Karpas-422 (cell line): Measurements from ENCODE around the gene SRC. TPM values are rescaled to one million over a fixed set of nuclear protein-coding genes. Genes with fewer than 3 reads are reported as not detected.

Experiments
- DNase-seq: peaks from one replicate; pipeline ENCODE4 v3.0.0-alpha.2; 2015
- H2AFZ ChIP-seq: fragments of 200-600 bp; sonication (generic); 2 replicates; pipeline ENCODE4 v1.6.1; 2014; ENCODE audit warnings: antibody characterized with exemption, low read length, mixed read lengths
- H3K27ac ChIP-seq: fragments of 200-600 bp; sonication (generic); 2 replicates; pipeline ENCODE4 v1.5.1; 2014; ENCODE audit warnings: mild to moderate bottlenecking, low read length, moderate library complexity
- H3K27me3 ChIP-seq: fragments of 200-600 bp; sonication (generic); 2 replicates; pipeline ENCODE4 v1.6.1; 2014; ENCODE audit warnings: low read length, mixed read lengths
- H3K36me3 ChIP-seq: fragments of 200-600 bp; sonication (generic); 2 replicates; pipeline ENCODE4 v1.6.1; 2014; ENCODE audit warnings: low read length, mixed read lengths; ENCODE audit not compliant: insufficient read depth
- H3K4me1 ChIP-seq: fragments of 200-600 bp; sonication (generic); 2 replicates; pipeline ENCODE4 v1.6.1; 2014; ENCODE audit warnings: mild to moderate bottlenecking, low read length, mixed read lengths
- H3K4me2 ChIP-seq: fragments of 200-600 bp; sonication (generic); 2 replicates; pipeline ENCODE4 v1.6.1; 2014; ENCODE audit warnings: low read length, low read depth, mild to moderate bottlenecking; ENCODE audit not compliant: poor library complexity, severe bottlenecking
- H3K4me3 ChIP-seq: fragments of 200-600 bp; sonication (generic); 2 replicates; pipeline ENCODE4 v1.5.1; 2014; ENCODE audit warnings: mild to moderate bottlenecking, antibody characterized with exemption, low read length, mixed read lengths
- H3K79me2 ChIP-seq: fragments of 200-600 bp; sonication (generic); 2 replicates; pipeline ENCODE4 v1.6.1; 2014; ENCODE audit warnings: mild to moderate bottlenecking, low read length, mixed read lengths
- H3K9ac ChIP-seq: fragments of 200-600 bp; sonication (generic); 2 replicates; pipeline ENCODE4 v1.6.0; 2014; ENCODE audit warnings: low read length
- H3K9me2 ChIP-seq: fragments of 200-600 bp; sonication (generic), shearing (Covaris generic); replicated peaks from 2 replicates; pipeline ENCODE4 v1.6.0; 2014; ENCODE audit warnings: mild to moderate bottlenecking, low read length, moderate library complexity; ENCODE audit not compliant: insufficient read depth
- H3K9me3 ChIP-seq: fragments of 300-700, 200-600 bp; sonication (generic); 2 replicates; pipeline ENCODE4 v1.6.1; 2014; ENCODE audit warnings: low read length, mixed read lengths
- H4K20me1 ChIP-seq: fragments of 200-600 bp; sonication (generic); 2 replicates; pipeline ENCODE4 v1.6.1; 2014; ENCODE audit warnings: mild to moderate bottlenecking, antibody characterized with exemption, low read length, low read depth; ENCODE audit not compliant: insufficient read depth
- total RNA-seq: library from RNA; depleted of rRNA; stranded (reverse); fragments of >200 nt; shearing (Covaris generic); gene quantifications from 2 replicates; pipeline ENCODE4 v1.2.3, GENCODE V29; 2014; ENCODE audit warnings: low replicate concordance

SRC gene
- total RNA-seq, 1 experiment from 2014 or later = 41.5 TPM

DNA sequence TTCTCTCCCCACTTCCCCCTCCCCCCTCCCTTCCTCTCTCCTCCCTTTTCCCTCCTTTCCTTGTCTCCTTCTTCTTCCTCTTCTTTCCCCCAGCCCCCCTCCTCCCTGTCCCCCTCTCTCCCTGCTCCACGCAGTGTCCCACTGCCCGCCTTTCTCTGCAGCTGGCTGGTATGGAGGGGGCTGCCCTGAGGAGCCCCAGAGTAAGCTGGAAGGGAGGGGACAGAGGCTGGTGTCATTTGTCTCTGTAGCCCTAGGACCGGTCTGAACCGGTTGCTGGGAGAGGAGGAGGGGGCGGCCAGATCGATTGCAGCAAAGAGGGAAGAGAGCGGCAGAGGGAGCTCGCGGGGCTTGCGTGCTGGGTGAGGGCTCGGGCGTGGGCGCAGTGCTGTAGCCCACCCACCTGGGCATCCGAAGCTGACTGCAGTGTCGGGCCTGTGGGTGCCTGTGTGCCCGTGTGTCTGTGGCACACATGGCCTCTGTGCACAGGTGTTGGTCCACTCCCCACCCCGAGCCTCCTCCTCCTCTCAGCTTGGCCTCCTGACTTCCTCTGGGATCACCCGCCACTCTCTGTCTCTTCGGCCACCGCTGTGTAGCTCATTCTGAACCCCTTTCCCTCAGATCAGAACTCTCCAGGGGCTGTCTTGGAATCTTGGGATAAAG is 50.6 kb downstream of the SRC start:
- no peak overlapping the region for H3K4me3 ChIP-seq
- no peak overlapping the region for H3K27ac ChIP-seq
- H4K20me1 ChIP-seq = no peaks in the 10 kb centered on the region
- no peaks in the 10 kb centered on the region for H3K9me2 ChIP-seq
- no peak for DNase-seq
- H3K4me1 ChIP-seq = no peaks in the 10 kb centered on the region
- H3K27me3 ChIP-seq = no peaks in the 10 kb centered on the region
- H3K9me3 ChIP-seq = no peaks in the 10 kb centered on the region
- no peaks in the 10 kb centered on the region for H3K79me2 ChIP-seq
- no peak overlapping the region for H3K9ac ChIP-seq
- H3K4me2 ChIP-seq = no peak overlapping the region
- no peaks in the 10 kb centered on the region for H3K36me3 ChIP-seq
- H2AFZ ChIP-seq = no peak overlapping the region

DNA sequence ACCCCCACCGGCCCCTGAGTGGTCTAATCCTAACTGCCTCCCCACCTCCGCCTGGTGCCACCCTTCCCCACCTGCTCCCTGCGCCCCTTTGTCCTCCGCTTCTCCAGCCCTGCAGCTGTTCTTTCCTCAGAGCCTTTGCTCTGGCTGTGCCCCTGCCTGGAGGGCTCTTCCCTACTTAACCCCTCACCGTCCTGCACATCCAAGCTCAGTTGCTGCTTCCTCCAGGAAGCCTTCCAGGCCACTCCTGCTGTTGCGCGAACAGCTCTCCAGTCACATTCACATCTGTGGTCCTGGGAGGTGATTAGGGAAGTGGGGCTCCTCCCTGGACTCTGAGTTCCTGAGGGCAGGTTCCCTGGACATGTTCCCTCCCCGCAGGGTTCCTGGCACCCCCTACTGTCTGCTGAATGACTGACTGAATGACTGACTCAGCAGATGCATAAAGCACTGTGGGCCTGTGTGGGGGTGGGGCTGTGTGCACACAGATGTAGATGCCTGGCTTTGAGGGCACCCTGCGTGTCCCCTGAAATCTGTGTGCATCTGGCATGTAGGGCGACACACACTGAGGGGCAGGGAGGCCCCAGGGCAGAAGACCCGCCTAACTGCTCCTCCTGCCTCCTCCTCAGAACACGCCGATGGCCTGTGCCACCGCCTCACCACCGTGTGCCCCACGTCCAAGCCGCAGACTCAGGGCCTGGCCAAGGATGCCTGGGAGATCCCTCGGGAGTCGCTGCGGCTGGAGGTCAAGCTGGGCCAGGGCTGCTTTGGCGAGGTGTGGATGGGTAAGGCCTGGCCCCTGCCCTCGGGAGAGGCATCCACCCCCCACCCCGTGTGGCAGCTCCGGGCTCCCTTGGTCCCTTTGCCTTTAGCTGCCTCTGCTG is 51.4 kb downstream of the SRC start:
- Histone ChIP-seq H3K9me3 (no peaks in the 10 kb centered on the region), H3K4me1 (no peaks in the 10 kb centered on the region), H3K4me3 (no peak overlapping the region), H3K4me2 (no peak overlapping the region), H3K9me2 (no peaks in the 10 kb centered on the region), H2AFZ (no peak overlapping the region), H3K36me3 (no peaks in the 10 kb centered on the region), H3K9ac (no peak overlapping the region), H4K20me1 (no peaks in the 10 kb centered on the region), H3K27ac (no peak overlapping the region), H3K79me2 (no peaks in the 10 kb centered on the region), H3K27me3 (no peaks in the 10 kb centered on the region)
- DNase-seq = no peak

DNA sequence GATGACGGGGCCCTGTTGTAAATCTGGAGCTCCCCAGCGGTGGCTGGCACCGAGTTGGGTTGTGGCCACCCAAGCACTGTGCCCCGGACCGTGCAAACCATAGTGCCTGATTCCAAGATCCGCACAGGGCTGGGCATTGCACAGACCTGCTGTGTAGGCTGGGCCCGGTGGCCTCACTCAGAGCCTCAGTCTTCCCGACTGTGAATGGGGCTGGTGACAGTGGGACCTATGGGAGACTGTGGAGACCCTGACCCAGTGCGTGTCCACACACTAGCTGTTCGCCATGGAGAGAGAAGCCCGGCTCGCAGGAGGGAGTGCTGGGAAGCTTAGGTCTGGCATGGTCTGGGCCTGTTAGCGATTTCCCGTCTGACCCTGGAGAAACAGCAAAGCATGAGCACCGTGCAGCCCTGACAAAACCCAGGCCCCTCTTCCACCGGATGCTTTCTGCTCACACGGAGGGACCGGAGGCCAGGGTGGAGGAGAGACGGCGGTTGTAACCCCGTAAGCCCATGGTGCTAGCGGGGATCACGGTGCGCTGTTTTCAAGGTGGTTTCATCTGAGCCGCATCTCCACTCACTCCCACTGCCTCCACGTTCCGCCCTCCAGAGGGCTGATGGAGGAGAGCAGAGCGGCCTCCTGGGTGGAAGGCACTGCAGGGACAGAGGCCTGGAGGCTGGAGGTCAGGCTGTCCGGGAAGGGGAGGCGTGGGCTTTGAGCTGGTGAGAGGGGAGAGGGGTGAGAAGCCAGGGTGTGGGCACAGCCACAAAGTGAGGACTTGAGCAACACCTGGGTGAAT is 52.2 kb downstream of the SRC start:
- no peaks in the 10 kb centered on the region for H3K4me1 ChIP-seq
- no peaks in the 10 kb centered on the region for H3K9me2 ChIP-seq
- H3K27ac ChIP-seq = no peak overlapping the region
- H3K27me3 ChIP-seq = no peaks in the 10 kb centered on the region
- DNase-seq = no peak
- H3K4me2 ChIP-seq = no peak overlapping the region
- H3K4me3 ChIP-seq = no peak overlapping the region
- no peaks in the 10 kb centered on the region for H3K9me3 ChIP-seq
- H4K20me1 ChIP-seq = no peaks in the 10 kb centered on the region
- no peak overlapping the region for H2AFZ ChIP-seq
- H3K79me2 ChIP-seq = no peaks in the 10 kb centered on the region
- no peaks in the 10 kb centered on the region for H3K36me3 ChIP-seq
- H3K9ac ChIP-seq = no peak overlapping the region

DNA sequence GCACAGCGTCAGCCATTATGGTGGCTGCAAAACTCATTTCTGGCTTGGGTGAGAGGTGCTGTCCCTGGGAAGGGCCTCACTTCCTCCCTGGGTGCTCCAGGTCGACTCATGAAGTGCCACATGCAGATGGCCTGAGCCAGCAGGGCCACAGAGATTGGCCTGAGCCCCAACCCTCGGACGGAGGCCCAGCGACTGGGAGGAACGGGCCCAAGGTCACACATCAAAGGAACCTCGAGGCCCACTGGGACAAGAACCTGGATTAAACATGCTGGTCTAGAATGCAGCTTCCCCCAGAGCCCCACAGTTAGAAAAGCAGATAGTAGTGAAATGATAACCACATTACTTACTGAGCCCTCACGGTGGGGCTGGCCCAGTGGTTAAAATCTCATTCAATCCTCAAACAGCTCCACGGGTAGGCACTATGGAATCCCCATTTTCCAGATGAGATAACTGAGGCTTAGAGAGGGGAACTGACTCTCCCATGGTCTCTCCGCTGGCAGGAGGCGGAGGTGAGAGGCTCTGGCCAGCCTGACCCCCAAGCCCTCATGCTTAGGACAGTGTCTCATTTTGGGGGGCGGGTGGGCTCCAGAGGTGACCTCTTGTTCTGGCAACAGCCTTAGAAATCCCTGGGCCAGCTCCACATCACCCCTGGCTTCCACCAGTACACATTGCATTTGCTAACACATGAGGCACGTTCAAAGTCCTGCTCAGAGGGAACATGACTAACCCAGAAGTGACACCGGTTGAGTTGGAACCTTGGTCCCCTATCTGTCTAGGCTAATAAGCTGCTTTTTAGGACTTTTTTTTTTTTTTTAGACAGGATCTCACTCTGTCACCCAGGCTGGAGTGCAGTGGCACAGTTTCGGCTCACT is 53.0 kb downstream of the SRC start:
- H3K27me3 ChIP-seq = no peaks in the 10 kb centered on the region
- no peaks in the 10 kb centered on the region; the same call in 1 of the 2 replicates for H3K36me3 ChIP-seq
- no peaks in the 10 kb centered on the region for H3K9me3 ChIP-seq
- DNase-seq = no peak
- H3K4me2 ChIP-seq = no peak overlapping the region
- no peak overlapping the region for H3K9ac ChIP-seq
- no peak overlapping the region for H3K4me3 ChIP-seq
- H2AFZ ChIP-seq = no peak overlapping the region
- no peaks in the 10 kb centered on the region for H3K79me2 ChIP-seq
- H3K9me2 ChIP-seq = no peaks in the 10 kb centered on the region
- H3K4me1 ChIP-seq = no peaks in the 10 kb centered on the region
- H4K20me1 ChIP-seq = no peaks in the 10 kb centered on the region
- no peak overlapping the region for H3K27ac ChIP-seq

DNA sequence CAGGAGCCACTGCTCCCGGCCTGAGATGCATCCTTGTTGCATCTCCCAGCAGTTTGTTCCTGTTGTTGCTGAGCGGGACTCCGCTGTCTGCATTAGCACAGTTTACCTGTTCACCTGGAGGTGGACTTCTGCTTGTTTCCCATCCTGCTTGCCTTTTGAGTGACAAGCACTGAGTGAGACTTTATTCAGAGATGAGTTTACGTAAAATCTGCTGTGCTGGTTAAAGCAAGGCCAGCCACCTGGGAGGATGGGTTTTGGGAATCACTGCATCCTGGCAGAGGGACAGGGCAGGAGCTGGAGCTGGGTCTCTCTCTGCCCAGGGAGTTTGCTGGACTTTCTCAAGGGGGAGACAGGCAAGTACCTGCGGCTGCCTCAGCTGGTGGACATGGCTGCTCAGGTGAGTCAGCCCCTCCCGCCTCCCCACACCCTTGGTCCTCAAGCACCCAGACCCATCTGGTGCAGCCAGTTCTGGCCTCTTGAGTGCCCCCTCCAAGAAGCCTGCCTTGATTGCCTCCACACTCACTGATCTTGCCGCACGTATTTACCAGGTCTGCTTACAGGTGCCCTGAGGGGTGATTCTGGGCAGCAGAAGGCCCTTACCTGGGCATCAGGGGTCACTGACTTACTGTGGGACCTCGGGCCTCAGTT is 55.5 kb downstream of the SRC start:
- Histone ChIP-seq H3K27me3 (no peaks in the 10 kb centered on the region), H2AFZ (no peak overlapping the region), H3K9me3 (no peaks in the 10 kb centered on the region), H3K4me3 (no peak overlapping the region), H3K27ac (no peak overlapping the region), H4K20me1 (no peaks in the 10 kb centered on the region), H3K4me1 (peaks cover 13% of the 10 kb centered on the region), H3K9me2 (no peaks in the 10 kb centered on the region), H3K4me2 (no peak overlapping the region), H3K79me2 (no peaks in the 10 kb centered on the region), H3K36me3 (no peaks in the 10 kb centered on the region; the same call in 1 of the 2 replicates), H3K9ac (no peak overlapping the region)
- no peak for DNase-seq

DNA sequence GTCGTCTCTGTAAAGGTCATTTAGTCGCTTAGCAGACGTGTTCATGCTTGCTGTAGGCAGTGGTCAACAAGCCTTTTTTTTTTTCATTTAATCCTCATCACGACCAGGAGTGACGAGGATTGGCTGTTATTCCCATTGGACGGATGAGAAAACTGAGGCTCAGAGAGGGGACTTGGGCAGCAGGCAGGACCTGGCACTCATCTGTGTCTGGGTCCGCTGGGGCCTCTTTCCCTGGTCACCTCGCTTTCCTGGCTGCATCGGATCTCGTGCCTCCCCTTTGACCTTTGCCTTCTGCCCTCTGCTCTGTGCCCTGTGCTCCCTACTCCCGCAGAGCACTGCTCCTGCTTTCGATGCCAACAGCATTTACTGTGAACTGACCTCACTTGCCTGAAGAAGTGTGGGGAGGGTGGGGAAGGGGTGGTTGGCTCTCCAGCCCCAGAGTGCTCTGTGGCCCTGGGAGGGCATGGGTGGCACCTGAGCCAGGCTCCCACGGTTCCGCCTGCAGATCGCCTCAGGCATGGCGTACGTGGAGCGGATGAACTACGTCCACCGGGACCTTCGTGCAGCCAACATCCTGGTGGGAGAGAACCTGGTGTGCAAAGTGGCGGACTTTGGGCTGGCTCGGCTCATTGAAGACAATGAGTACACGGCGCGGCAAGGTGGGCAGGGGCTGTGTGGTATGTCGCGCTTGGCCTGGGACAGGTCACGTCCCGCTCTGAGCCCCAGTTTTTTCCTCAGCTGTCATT is 56.2 kb downstream of the SRC start:
- H3K4me2 ChIP-seq = no peak overlapping the region
- no peaks in the 10 kb centered on the region for H3K9me3 ChIP-seq
- no peaks in the 10 kb centered on the region for H3K9me2 ChIP-seq
- H3K27ac ChIP-seq = no peak overlapping the region
- H3K4me3 ChIP-seq = no peak overlapping the region
- no peak overlapping the region for H3K9ac ChIP-seq
- H3K36me3 ChIP-seq = no peaks in the 10 kb centered on the region; the same call in 1 of the 2 replicates
- no peaks in the 10 kb centered on the region for H3K27me3 ChIP-seq
- peaks cover 20% of the 10 kb centered on the region for H3K4me1 ChIP-seq
- no peaks in the 10 kb centered on the region for H3K79me2 ChIP-seq
- no peak overlapping the region for H2AFZ ChIP-seq
- H4K20me1 ChIP-seq = no peaks in the 10 kb centered on the region
- DNase-seq = no peak
